Measurements from ENCODE around the gene MAP3K3.

The MAP3K3 gene

DNA sequence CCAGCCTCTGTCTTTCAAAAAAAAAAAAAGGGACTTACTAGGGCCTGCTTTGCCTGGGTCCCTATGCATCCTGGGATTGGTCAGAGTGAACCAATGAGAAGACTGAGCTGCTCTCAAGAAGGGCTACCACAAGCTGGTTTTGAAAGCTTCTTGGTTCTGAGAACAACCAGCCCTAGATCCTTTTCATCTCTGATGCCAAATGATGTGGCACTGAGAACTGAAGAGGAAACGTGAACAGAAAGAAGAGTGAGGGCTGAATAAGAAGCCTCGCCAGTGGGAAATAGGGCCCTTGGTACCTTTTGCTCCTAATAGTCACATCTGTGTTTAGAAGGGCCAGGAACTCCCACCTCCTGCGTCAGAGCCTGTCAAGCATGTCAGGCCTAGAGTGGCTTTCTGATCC lies 10.9 kb upstream of the MAP3K3 start:
- Histone ChIP-seq H3K27me3 (ENCODE audit: insufficient read depth, low read length) (no peaks in the 10 kb centered on the region), H3K4me3 (ENCODE audit: low read depth, low read length) (no peak overlapping the region), H3K14ac (ENCODE audit: low read length) (no peak overlapping the region), H2AK5ac (ENCODE audit: low read length) (no peak overlapping the region), H3K4me1 (ENCODE audit: control insufficient read depth in 1 of 2, insufficient read depth in 2 of 2, low read length in 2 of 2) (no peaks in the 10 kb centered on the region), H4K8ac (ENCODE audit: low read depth, low read length) (no peak overlapping the region), H4K12ac (ENCODE audit: low read depth, low read length) (peak overlapping the region; percentile 26), H3K4ac (ENCODE audit: low read depth, low read length) (no peak overlapping the region), H2BK12ac (ENCODE audit: low read length) (no peak overlapping the region), H3K9ac (ENCODE audit: low read length) (no peak overlapping the region), H3K9me3 (ENCODE audit: insufficient read depth, low read depth, low read length) (peaks cover 1% of the 10 kb centered on the region), H2BK120ac (ENCODE audit: insufficient read depth, low read length, poor library complexity) (no peak overlapping the region), H3K36me3 (ENCODE audit: control insufficient read depth in 1 of 2, insufficient read depth in 2 of 2, low read length in 2 of 2) (peaks cover 18 to 26% of the 10 kb centered on the region in 2 experiments), H3K27ac (ENCODE audit: low read depth, low read length) (no peak overlapping the region), H2BK5ac (ENCODE audit: low read depth, low read length, poor library complexity) (no peak overlapping the region), H3K79me1 (ENCODE audit: low read length) (no peaks in the 10 kb centered on the region), H3K23ac (ENCODE audit: low read length) (no peak overlapping the region), H3K18ac (ENCODE audit: low read length) (no peak overlapping the region), H3K79me2 (ENCODE audit: control insufficient read depth, insufficient read depth, low read length, poor library complexity) (no peaks in the 10 kb centered on the region), H4K91ac (ENCODE audit: low read depth, low read length) (no peak overlapping the region), H3K4me2 (ENCODE audit: low read length) (no peak overlapping the region), H2AFZ (ENCODE audit: insufficient read depth, low read length, poor library complexity) (no peak overlapping the region)
- WGBS (ENCODE audit: extremely low coverage, insufficient coverage, insufficient read length): no CpG with 5 or more reads among the region's 3 CpGs
- DNase-seq: no peak

DNA sequence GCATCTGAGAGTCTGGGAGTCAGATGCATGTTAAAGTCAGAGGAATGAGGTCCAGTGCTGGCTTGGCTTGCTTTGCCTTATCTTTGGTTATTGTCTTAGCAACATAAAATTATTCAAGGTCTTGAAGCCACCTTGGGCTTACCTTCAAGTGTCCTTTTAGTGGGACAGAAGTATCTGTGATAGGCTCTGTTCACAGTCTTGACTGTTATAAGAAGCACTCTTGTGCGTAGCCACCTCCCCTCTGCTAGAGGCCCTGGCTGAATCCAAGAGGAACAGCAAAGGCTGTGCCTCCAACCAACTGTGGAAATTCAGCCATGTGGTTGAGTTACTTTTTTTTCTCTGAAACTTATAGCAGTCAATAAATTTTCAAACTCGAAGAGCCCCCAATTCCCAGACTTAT lies 8.6 kb upstream of the MAP3K3 start:
- Histone ChIP-seq H4K91ac (ENCODE audit: low read depth, low read length) (no peak overlapping the region), H3K4me2 (ENCODE audit: low read length) (no peak overlapping the region), H3K4me1 (ENCODE audit: control insufficient read depth in 1 of 2, insufficient read depth in 2 of 2, low read length in 2 of 2) (no peaks in the 10 kb centered on the region), H4K8ac (ENCODE audit: low read depth, low read length) (no peak overlapping the region), H2AK5ac (ENCODE audit: low read length) (no peak overlapping the region), H3K9me3 (ENCODE audit: insufficient read depth, low read depth, low read length) (peaks cover 1% of the 10 kb centered on the region), H3K36me3 (ENCODE audit: control insufficient read depth in 1 of 2, insufficient read depth in 2 of 2, low read length in 2 of 2) (peaks cover 5 to 6% of the 10 kb centered on the region in 2 experiments), H2BK120ac (ENCODE audit: insufficient read depth, low read length, poor library complexity) (no peak overlapping the region), H3K79me2 (ENCODE audit: control insufficient read depth, insufficient read depth, low read length, poor library complexity) (no peaks in the 10 kb centered on the region), H3K14ac (ENCODE audit: low read length) (no peak overlapping the region), H3K27ac (ENCODE audit: low read depth, low read length) (no peak overlapping the region), H2AFZ (ENCODE audit: insufficient read depth, low read length, poor library complexity) (no peak overlapping the region), H2BK5ac (ENCODE audit: low read depth, low read length, poor library complexity) (no peak overlapping the region), H3K79me1 (ENCODE audit: low read length) (no peaks in the 10 kb centered on the region), H3K23ac (ENCODE audit: low read length) (no peak overlapping the region), H3K4ac (ENCODE audit: low read depth, low read length) (no peak overlapping the region), H2BK12ac (ENCODE audit: low read length) (no peak overlapping the region), H3K18ac (ENCODE audit: low read length) (no peak overlapping the region), H3K27me3 (ENCODE audit: insufficient read depth, low read length) (no peaks in the 10 kb centered on the region), H3K4me3 (ENCODE audit: low read depth, low read length) (no peak overlapping the region), H3K9ac (ENCODE audit: low read length) (no peak overlapping the region), H4K12ac (ENCODE audit: low read depth, low read length) (no peak overlapping the region)
- no peak for DNase-seq
- WGBS (ENCODE audit: extremely low coverage, insufficient coverage, insufficient read length): no CpG with 5 or more reads among the region's 2 CpGs

DNA sequence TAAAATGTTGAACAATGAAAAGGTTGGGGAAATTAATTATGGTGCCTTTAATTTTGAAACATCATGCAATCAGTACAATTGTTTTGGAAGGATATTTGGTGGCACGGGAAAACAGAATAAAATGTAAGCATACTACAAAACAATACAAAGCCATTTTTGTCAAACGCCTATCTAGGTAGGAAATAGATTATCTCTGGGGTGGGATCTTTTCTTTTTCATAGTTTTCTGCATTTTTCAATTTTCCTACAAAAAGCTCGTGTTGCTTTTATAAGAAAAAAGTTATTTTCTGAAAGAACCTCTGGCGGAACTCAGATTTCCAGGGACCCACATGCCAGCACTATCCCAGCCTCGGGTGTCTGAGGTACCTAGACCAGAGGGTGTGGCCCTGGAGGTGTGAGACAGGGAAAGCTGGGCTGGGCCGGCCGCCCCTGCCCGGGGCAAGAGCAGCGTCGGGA lies 961 bp upstream of the MAP3K3 start:
- Histone ChIP-seq H2BK12ac (ENCODE audit: low read length) (no peak overlapping the region), H3K9me3 (ENCODE audit: insufficient read depth, low read depth, low read length) (no peaks in the 10 kb centered on the region), H3K4me3 (ENCODE audit: low read depth, low read length) (peak overlapping the region; percentile 81), H3K4me2 (ENCODE audit: low read length) (peak overlapping the region; percentile 69), H3K36me3 (ENCODE audit: control insufficient read depth in 1 of 2, insufficient read depth in 2 of 2, low read length in 2 of 2) (no peaks in the 10 kb centered on the region), H2BK120ac (ENCODE audit: insufficient read depth, low read length, poor library complexity) (peak overlapping the region; percentile 3), H3K23ac (ENCODE audit: low read length) (no peak overlapping the region), H2BK5ac (ENCODE audit: low read depth, low read length, poor library complexity) (peak overlapping the region; percentile 25), H4K8ac (ENCODE audit: low read depth, low read length) (peak overlapping the region; percentile 87), H3K14ac (ENCODE audit: low read length) (peak overlapping the region; percentile 72), H2AFZ (ENCODE audit: insufficient read depth, low read length, poor library complexity) (peak overlapping the region; percentile 6), H3K27me3 (ENCODE audit: insufficient read depth, low read length) (no peaks in the 10 kb centered on the region), H3K79me2 (ENCODE audit: control insufficient read depth, insufficient read depth, low read length, poor library complexity) (no peaks in the 10 kb centered on the region), H3K79me1 (ENCODE audit: low read length) (peaks cover 3% of the 10 kb centered on the region), H3K27ac (ENCODE audit: low read depth, low read length) (peak overlapping the region; percentile 35), H4K12ac (ENCODE audit: low read depth, low read length) (peak overlapping the region; percentile 68), H4K91ac (ENCODE audit: low read depth, low read length) (peak overlapping the region; percentile 71), H3K4me1 (ENCODE audit: control insufficient read depth in 1 of 2, insufficient read depth in 2 of 2, low read length in 2 of 2) (no peaks in the 10 kb centered on the region), H2AK5ac (ENCODE audit: low read length) (no peak overlapping the region), H3K18ac (ENCODE audit: low read length) (peak overlapping the region; percentile 48), H3K9ac (ENCODE audit: low read length) (peak overlapping the region; percentile 57), H3K4ac (ENCODE audit: low read depth, low read length) (peak overlapping the region; percentile 22)
- peak in 1 of 2 donors; percentile 67 for DNase-seq
- WGBS (ENCODE audit: extremely low coverage, insufficient coverage, insufficient read length): no CpG with 5 or more reads among the region's 10 CpGs

DNA sequence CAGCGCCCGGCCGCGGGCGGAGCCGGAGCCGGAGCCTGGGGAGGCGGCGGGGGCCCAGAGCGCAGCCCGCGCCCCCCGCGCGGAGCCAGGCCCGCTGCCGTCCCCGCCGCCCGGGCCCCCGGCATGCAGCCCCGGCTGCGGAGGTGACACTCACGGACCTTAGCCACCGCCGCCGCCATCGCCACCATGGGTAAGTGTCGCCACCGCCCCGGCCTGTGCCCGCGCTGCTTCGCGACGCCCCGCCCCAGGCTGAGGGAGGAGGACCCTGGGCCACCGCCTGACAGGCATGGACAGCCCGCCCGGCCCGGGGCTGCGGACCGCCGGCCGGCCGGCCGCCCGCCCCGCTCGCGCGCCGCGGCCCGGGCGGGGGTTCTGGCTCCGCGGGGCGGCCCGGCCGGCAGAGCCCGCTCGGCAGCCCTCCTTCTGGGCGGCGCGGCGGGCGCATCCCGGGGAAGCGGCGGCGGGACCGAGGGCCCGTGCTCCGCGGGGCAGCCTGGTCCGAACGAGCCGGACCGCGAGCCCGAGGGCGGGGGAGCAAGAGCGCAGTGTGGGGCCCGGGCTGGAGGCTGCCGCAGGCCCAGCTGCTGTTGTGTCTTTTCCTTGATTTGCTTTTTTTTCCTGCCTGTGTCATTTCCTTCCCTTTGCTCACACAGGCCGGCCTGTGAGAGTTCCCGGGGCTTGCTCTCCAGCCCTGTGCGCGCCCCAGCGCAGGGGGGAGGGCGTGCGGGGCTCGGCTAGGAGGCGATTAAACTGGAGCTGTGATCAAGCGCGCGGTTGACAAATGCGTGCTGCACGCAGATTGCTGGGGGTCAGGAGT lies 565 bp downstream of the MAP3K3 start:
- Histone ChIP-seq H4K8ac (ENCODE audit: low read depth, low read length) (no peak overlapping the region), H3K4me2 (ENCODE audit: low read length) (peak overlapping the region; percentile 80), H3K14ac (ENCODE audit: low read length) (no peak overlapping the region), H3K27me3 (ENCODE audit: insufficient read depth, low read length) (no peaks in the 10 kb centered on the region), H2BK120ac (ENCODE audit: insufficient read depth, low read length, poor library complexity) (no peak overlapping the region), H3K9me3 (ENCODE audit: insufficient read depth, low read depth, low read length) (no peaks in the 10 kb centered on the region), H2AFZ (ENCODE audit: insufficient read depth, low read length, poor library complexity) (peak overlapping the region; percentile 79), H4K91ac (ENCODE audit: low read depth, low read length) (no peak overlapping the region), H2AK5ac (ENCODE audit: low read length) (no peak overlapping the region), H3K4ac (ENCODE audit: low read depth, low read length) (no peak overlapping the region), H3K79me1 (ENCODE audit: low read length) (peaks cover 3% of the 10 kb centered on the region), H2BK5ac (ENCODE audit: low read depth, low read length, poor library complexity) (no peak overlapping the region), H3K4me3 (ENCODE audit: low read depth, low read length) (peak overlapping the region; percentile 97), H3K9ac (ENCODE audit: low read length) (peak overlapping the region; percentile 24), H3K27ac (ENCODE audit: low read depth, low read length) (peak overlapping the region; percentile 48), H3K79me2 (ENCODE audit: control insufficient read depth, insufficient read depth, low read length, poor library complexity) (no peaks in the 10 kb centered on the region), H2BK12ac (ENCODE audit: low read length) (no peak overlapping the region), H3K36me3 (ENCODE audit: control insufficient read depth in 1 of 2, insufficient read depth in 2 of 2, low read length in 2 of 2) (no peaks in the 10 kb centered on the region), H3K4me1 (ENCODE audit: control insufficient read depth in 1 of 2, insufficient read depth in 2 of 2, low read length in 2 of 2) (no peaks in the 10 kb centered on the region), H4K12ac (ENCODE audit: low read depth, low read length) (no peak overlapping the region), H3K18ac (ENCODE audit: low read length) (peak overlapping the region; percentile 19), H3K23ac (ENCODE audit: low read length) (no peak overlapping the region)
- no CpG with 5 or more reads among the region's 100 CpGs for WGBS (ENCODE audit: extremely low coverage, insufficient coverage, insufficient read length)
- peak; percentile 65 to 77 for DNase-seq

Data from trophoblast cell (in vitro differentiated cells and primary cell).